IgD-negative memory B cell (primary cell): ENCODE data around the gene GALNT18. TPM values are rescaled to one million over a fixed set of nuclear protein-coding genes. Genes with fewer than 3 reads are reported as not detected.

Experiments
- H3K27ac Mint-ChIP-seq, 3 donors: one replicate each; pipeline ENCODE4 v1.8.0; 2020 to 2022; ENCODE audit warnings: mild to moderate bottlenecking in 3 of 3, mixed read lengths in 3 of 3, moderate library complexity in 1 of 3
- H3K27me3 Mint-ChIP-seq: one replicate; pipeline ENCODE4 v1.8.0; 2021; ENCODE audit warnings: mixed read lengths
- H3K36me3 Mint-ChIP-seq: one replicate; pipeline ENCODE4 v1.8.0; 2020; ENCODE audit warnings: mild to moderate bottlenecking, mixed read lengths
- H3K4me1 Mint-ChIP-seq, 3 donors: one replicate each; pipeline ENCODE4 v1.8.0; 2020 to 2022; ENCODE audit warnings: mixed read lengths in 3 of 3, mild to moderate bottlenecking in 1 of 3
- H3K4me3 Mint-ChIP-seq, 4 donors: one replicate each; pipeline ENCODE4 v1.8.0; 2020 to 2022; ENCODE audit warnings: mild to moderate bottlenecking in 4 of 4, mixed read lengths in 4 of 4, moderate library complexity in 3 of 4
- H3K9me3 Mint-ChIP-seq, 3 donors: one replicate each; pipeline ENCODE4 v1.8.0; 2020 to 2021; ENCODE audit warnings: mixed read lengths in 3 of 3, mild to moderate bottlenecking in 1 of 3
- polyA plus RNA-seq: library from polyadenylated mRNA; unstranded; fragments of 300-500 nt; fragmentation: Illumina TruSeq; gene quantifications from one replicate; pipeline ENCODE4 v1.2.3, GENCODE V29; 2021

GALNT18 gene
- polyA plus RNA-seq, 1 donor from 2014 or later = not detected

GRCh38 chr11:11403763-11404725, 217.8 kb downstream of the GALNT18 start:
- Mint-ChIP-seq H3K4me1 (no peaks in the 10 kb centered on the region), H3K4me3 (no peak overlapping the region), H3K27ac (no peak overlapping the region), H3K36me3 (no peaks in the 10 kb centered on the region), H3K27me3 (peaks cover 7% of the 10 kb centered on the region), H3K9me3 (no peaks in the 10 kb centered on the region)

- no peaks in the 10 kb centered on the region for H3K36me3 Mint-ChIP-seq
- H3K27me3 Mint-ChIP-seq = peaks cover 7% of the 10 kb centered on the region
- H3K9me3 Mint-ChIP-seq = no peaks in the 10 kb centered on the region
- no peak overlapping the region for H3K27ac Mint-ChIP-seq
- H3K4me3 Mint-ChIP-seq = no peak overlapping the region
- H3K4me1 Mint-ChIP-seq = no peaks in the 10 kb centered on the region
Observed at GRCh38 chr11:11401960-11402535, 219.8 kb downstream of the GALNT18 start.

- H3K4me1 Mint-ChIP-seq = peaks cover 0 to 1% (median 0%) of the 10 kb centered on the region in 3 donors
- H3K27me3 Mint-ChIP-seq = peaks cover 6% of the 10 kb centered on the region
- H3K9me3 Mint-ChIP-seq = no peaks in the 10 kb centered on the region
- H3K27ac Mint-ChIP-seq = no peak overlapping the region
- peaks cover 2% of the 10 kb centered on the region for H3K36me3 Mint-ChIP-seq
- no peak overlapping the region for H3K4me3 Mint-ChIP-seq
Observed at GRCh38 chr11:11400635-11401232, 221.1 kb downstream of the GALNT18 start.

- Mint-ChIP-seq H3K27me3 (peaks cover 4% of the 10 kb centered on the region), H3K4me1 (peaks cover 0 to 1% (median 0%) of the 10 kb centered on the region in 3 donors), H3K4me3 (no peak overlapping the region), H3K36me3 (peaks cover 2% of the 10 kb centered on the region), H3K27ac (no peak overlapping the region), H3K9me3 (no peaks in the 10 kb centered on the region)
Observed at GRCh38 chr11:11400121-11400520, 221.7 kb downstream of the GALNT18 start.

GRCh38 chr11:11397781-11398180, 224.0 kb downstream of the GALNT18 start:
- Mint-ChIP-seq H3K27ac (no peak overlapping the region), H3K4me1 (peaks cover 0 to 1% (median 0%) of the 10 kb centered on the region in 3 donors), H3K36me3 (peaks cover 3% of the 10 kb centered on the region), H3K9me3 (no peaks in the 10 kb centered on the region), H3K27me3 (no peaks in the 10 kb centered on the region), H3K4me3 (no peak overlapping the region)

- no peak overlapping the region for H3K27ac Mint-ChIP-seq
- H3K4me1 Mint-ChIP-seq = peaks cover 0 to 1% (median 0%) of the 10 kb centered on the region in 3 donors
- H3K4me3 Mint-ChIP-seq = no peak overlapping the region
- H3K36me3 Mint-ChIP-seq = peaks cover 3% of the 10 kb centered on the region
- no peaks in the 10 kb centered on the region for H3K27me3 Mint-ChIP-seq
- no peaks in the 10 kb centered on the region for H3K9me3 Mint-ChIP-seq
Observed at GRCh38 chr11:11397036-11397415, 224.8 kb downstream of the GALNT18 start.

GRCh38 chr11:11396301-11397035, 225.3 kb downstream of the GALNT18 start:
- Mint-ChIP-seq H3K4me3 (no peak overlapping the region), H3K27me3 (no peaks in the 10 kb centered on the region), H3K27ac (no peak overlapping the region), H3K4me1 (peaks cover 0 to 1% (median 0%) of the 10 kb centered on the region in 3 donors), H3K36me3 (peaks cover 3% of the 10 kb centered on the region), H3K9me3 (no peaks in the 10 kb centered on the region)

- peaks cover 3% of the 10 kb centered on the region for H3K36me3 Mint-ChIP-seq
- H3K27me3 Mint-ChIP-seq = no peaks in the 10 kb centered on the region
- H3K9me3 Mint-ChIP-seq = no peaks in the 10 kb centered on the region
- no peak overlapping the region for H3K4me3 Mint-ChIP-seq
- peaks cover 0 to 1% (median 0%) of the 10 kb centered on the region in 3 donors for H3K4me1 Mint-ChIP-seq
- H3K27ac Mint-ChIP-seq = no peak overlapping the region
Observed at GRCh38 chr11:11395126-11395525, 226.7 kb downstream of the GALNT18 start.

- no peak overlapping the region for H3K4me3 Mint-ChIP-seq
- H3K27ac Mint-ChIP-seq = no peak overlapping the region
- H3K27me3 Mint-ChIP-seq = no peaks in the 10 kb centered on the region
- H3K9me3 Mint-ChIP-seq = no peaks in the 10 kb centered on the region
- peaks cover 0 to 1% (median 0%) of the 10 kb centered on the region in 3 donors for H3K4me1 Mint-ChIP-seq
- peaks cover 3% of the 10 kb centered on the region for H3K36me3 Mint-ChIP-seq
Observed at GRCh38 chr11:11394241-11394640, 227.6 kb downstream of the GALNT18 start.

GRCh38 chr11:11391796-11392463, 229.9 kb downstream of the GALNT18 start:
- Mint-ChIP-seq H3K36me3 (peaks cover 3% of the 10 kb centered on the region), H3K4me3 (no peak overlapping the region), H3K27ac (no peak overlapping the region), H3K9me3 (no peaks in the 10 kb centered on the region), H3K4me1 (peaks cover 0 to 1% (median 0%) of the 10 kb centered on the region in 3 donors), H3K27me3 (no peaks in the 10 kb centered on the region)

- Mint-ChIP-seq H3K36me3 (peaks cover 1% of the 10 kb centered on the region), H3K27me3 (no peaks in the 10 kb centered on the region), H3K9me3 (no peaks in the 10 kb centered on the region), H3K27ac (no peak overlapping the region), H3K4me1 (peaks cover 0 to under 1% (median 0%) of the 10 kb centered on the region in 3 donors), H3K4me3 (no peak overlapping the region)
Observed at GRCh38 chr11:11391169-11391568, 230.6 kb downstream of the GALNT18 start.

GRCh38 chr11:11390068-11390771, 231.6 kb downstream of the GALNT18 start:
- H3K27ac Mint-ChIP-seq = no peak overlapping the region
- no peaks in the 10 kb centered on the region for H3K27me3 Mint-ChIP-seq
- peaks cover 1% of the 10 kb centered on the region for H3K36me3 Mint-ChIP-seq
- H3K4me1 Mint-ChIP-seq = no peaks in the 10 kb centered on the region
- no peak overlapping the region for H3K4me3 Mint-ChIP-seq
- no peaks in the 10 kb centered on the region for H3K9me3 Mint-ChIP-seq

GRCh38 chr11:11389238-11389637, 232.6 kb downstream of the GALNT18 start:
- H3K27me3 Mint-ChIP-seq = no peaks in the 10 kb centered on the region
- H3K4me3 Mint-ChIP-seq = no peak overlapping the region

More at GRCh38 chr11:11389238-11389637, 232.6 kb downstream of the GALNT18 start:
- Mint-ChIP-seq H3K9me3 (peaks cover 0 to 3% (median 0%) of the 10 kb centered on the region in 3 donors), H3K27ac (no peak overlapping the region), H3K4me1 (no peaks in the 10 kb centered on the region), H3K36me3 (peaks cover 1% of the 10 kb centered on the region)
